Hepatocyte (in vitro differentiated cells): ENCODE data around the gene COX7A2. TPM values are rescaled to one million over a fixed set of nuclear protein-coding genes. Genes with fewer than 3 reads are reported as not detected.

Experiments
- DNase-seq: peaks from one replicate; pipeline ENCODE4 v3.0.0-alpha.2; 2016; ENCODE audit warnings: low spot score
- H2AFZ ChIP-seq: fragments of 200-600 bp; sonication (generic); 2 replicates; pipeline ENCODE4 v1.6.0; 2016; ENCODE audit warnings: antibody characterized with exemption, mild to moderate bottlenecking
- H3K27ac ChIP-seq: fragments of 200-600 bp; sonication (generic); 2 replicates; pipeline ENCODE4 v1.5.1; 2016; ENCODE audit warnings: mild to moderate bottlenecking
- H3K27me3 ChIP-seq: fragments of 200-600 bp; sonication (generic); 2 replicates; pipeline ENCODE4 v1.6.1; 2016
- H3K36me3 ChIP-seq: fragments of 200-600 bp; sonication (generic); replicated peaks from 2 replicates; pipeline ENCODE4 v1.5.1; 2016; ENCODE audit warnings: low read depth; ENCODE audit not compliant: insufficient read depth
- H3K4me1 ChIP-seq: fragments of 200-600 bp; sonication (generic); 2 replicates; pipeline ENCODE4 v1.5.1; 2016; ENCODE audit warnings: mild to moderate bottlenecking, moderate library complexity; ENCODE audit not compliant: insufficient read depth
- H3K4me2 ChIP-seq: fragments of 200-600 bp; sonication (generic); 2 replicates; pipeline ENCODE4 v1.6.0; 2016
- H3K4me3 ChIP-seq: fragments of 200-600 bp; sonication (generic); 2 replicates; pipeline ENCODE4 v1.5.1; 2016; ENCODE audit warnings: mild to moderate bottlenecking
- H3K79me2 ChIP-seq: fragments of 200-600 bp; sonication (generic); 2 replicates; pipeline ENCODE4 v1.6.0; 2017; ENCODE audit warnings: mild to moderate bottlenecking
- H3K9me2 ChIP-seq: fragments of 200-600 bp; sonication (generic); replicated peaks from 2 replicates; pipeline ENCODE4 v1.6.0; 2017; ENCODE audit warnings: mild to moderate bottlenecking; ENCODE audit not compliant: insufficient read depth
- H3K9me3 ChIP-seq: fragments of 200-600 bp; sonication (generic); 2 replicates; pipeline ENCODE4 v1.5.1; 2016; ENCODE audit warnings: low read depth, mild to moderate bottlenecking
- H4K20me1 ChIP-seq: fragments of 200-600 bp; sonication (generic); 2 replicates; pipeline ENCODE4 v1.6.0; 2016; ENCODE audit warnings: mild to moderate bottlenecking; ENCODE audit not compliant: insufficient read depth, poor library complexity, severe bottlenecking
- EZH2 ChIP-seq: fragments of 200-600 bp; sonication (generic); IDR thresholded peaks from 2 replicates; pipeline ENCODE4 v1.6.1; 2016; ENCODE audit warnings: antibody characterized with exemption, mild to moderate bottlenecking, borderline replicate concordance
- EZH2phosphoT487 ChIP-seq: fragments of 200-600 bp; sonication (generic); IDR thresholded peaks from one replicate; pipeline ENCODE4 v1.6.1; 2018; ENCODE audit warnings: antibody characterized with exemption, mild to moderate bottlenecking, low read depth, moderate library complexity; ENCODE audit not compliant: unreplicated experiment, severe bottlenecking
- WGBS: methylation state at CpG from one replicate; pipeline ENCODE4 v1.1.6; 2016; ENCODE audit warnings: low lambda C conversion rate; ENCODE audit errors: missing lambda C conversion rate; 5-methylcytosine and 5-hydroxymethylcytosine counted together
- polyA plus RNA-seq: library from polyadenylated mRNA; unstranded; fragments of >200 nt; fragmentation: Nextera tagmentation; extraction: Ambion mirVana; gene quantifications from 2 replicates; pipeline ENCODE4 v1.2.1, GENCODE V29; 2016
- total RNA-seq: library from RNA; depleted of rRNA; stranded (reverse); fragments of >200 nt; gene quantifications from 2 replicates; pipeline ENCODE4 v1.2.3, GENCODE V29; 2014
- TF ChIP-seq, protein P1 (sequence below): fragments of 200-600 bp; sonication (generic); IDR thresholded peaks from 2 replicates; pipeline ENCODE4 v1.5.1; 2016; ENCODE audit warnings: antibody characterized with exemption, mild to moderate bottlenecking; ENCODE audit not compliant: poor library complexity

Gene COX7A2
- total and polyA plus RNA-seq, 2 experiments from 2014 or later = 167 to 703 TPM

DNA sequence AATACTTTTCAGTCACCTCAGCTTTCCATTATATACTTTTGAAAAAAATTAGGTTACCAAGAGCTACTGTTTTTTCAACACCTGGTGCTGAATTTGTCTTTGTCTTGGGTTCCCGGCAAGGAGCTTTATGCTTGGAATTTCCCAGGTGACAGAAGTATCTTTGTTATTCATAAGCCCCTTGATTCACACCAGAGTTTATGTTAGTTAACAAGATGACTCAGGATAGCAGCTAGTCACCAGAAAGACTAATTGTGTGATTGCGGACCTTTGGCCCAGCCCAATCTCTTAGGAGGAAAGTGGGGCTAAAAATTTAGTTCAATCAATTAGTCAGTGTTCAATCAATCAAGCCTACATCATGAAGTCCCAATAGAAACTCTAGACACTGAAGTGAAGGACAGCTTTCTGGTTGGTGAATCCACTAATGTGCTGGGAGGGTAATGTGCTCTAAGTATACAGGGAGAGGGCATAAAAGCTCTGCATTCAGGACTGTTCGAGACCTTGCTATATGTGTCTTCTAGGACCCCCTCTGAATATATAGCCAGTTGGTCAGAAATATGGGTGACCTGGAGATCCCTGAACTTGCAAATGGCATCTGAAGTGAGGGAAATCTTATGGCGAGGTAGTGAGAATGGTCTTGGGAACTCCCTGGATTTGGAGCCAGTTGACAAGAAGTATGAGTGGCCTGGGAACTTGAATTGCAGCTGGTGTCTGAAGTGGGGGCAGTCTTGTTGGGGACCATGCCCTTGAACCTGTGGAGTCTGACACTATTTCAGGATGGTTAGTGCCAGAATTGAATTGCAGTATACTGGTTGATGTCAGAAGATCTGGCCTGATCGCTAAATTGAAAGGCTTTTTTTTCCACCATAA, 24.8 kb upstream of the COX7A2 start:
- Histone ChIP-seq H3K4me1 (peaks cover 14% of the 10 kb centered on the region), H4K20me1 (peaks cover 14% of the 10 kb centered on the region), H3K4me3 (no peak overlapping the region), H3K9me2 (no peaks in the 10 kb centered on the region), H3K9me3 (no peaks in the 10 kb centered on the region), H3K79me2 (peaks cover 93% of the 10 kb centered on the region), H3K36me3 (no peaks in the 10 kb centered on the region), H3K4me2 (peak overlapping the region; percentile 12), H3K27ac (peak overlapping the region; percentile 17), H3K27me3 (no peaks in the 10 kb centered on the region), H2AFZ (no peak overlapping the region)
- DNase-seq = no peak
- WGBS = 79% methylated on average over 5 of the region's 5 CpGs
- TF ChIP-seq, protein P1, sequence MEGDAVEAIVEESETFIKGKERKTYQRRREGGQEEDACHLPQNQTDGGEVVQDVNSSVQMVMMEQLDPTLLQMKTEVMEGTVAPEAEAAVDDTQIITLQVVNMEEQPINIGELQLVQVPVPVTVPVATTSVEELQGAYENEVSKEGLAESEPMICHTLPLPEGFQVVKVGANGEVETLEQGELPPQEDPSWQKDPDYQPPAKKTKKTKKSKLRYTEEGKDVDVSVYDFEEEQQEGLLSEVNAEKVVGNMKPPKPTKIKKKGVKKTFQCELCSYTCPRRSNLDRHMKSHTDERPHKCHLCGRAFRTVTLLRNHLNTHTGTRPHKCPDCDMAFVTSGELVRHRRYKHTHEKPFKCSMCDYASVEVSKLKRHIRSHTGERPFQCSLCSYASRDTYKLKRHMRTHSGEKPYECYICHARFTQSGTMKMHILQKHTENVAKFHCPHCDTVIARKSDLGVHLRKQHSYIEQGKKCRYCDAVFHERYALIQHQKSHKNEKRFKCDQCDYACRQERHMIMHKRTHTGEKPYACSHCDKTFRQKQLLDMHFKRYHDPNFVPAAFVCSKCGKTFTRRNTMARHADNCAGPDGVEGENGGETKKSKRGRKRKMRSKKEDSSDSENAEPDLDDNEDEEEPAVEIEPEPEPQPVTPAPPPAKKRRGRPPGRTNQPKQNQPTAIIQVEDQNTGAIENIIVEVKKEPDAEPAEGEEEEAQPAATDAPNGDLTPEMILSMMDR = no peak
- TF ChIP-seq EZH2phosphoT487 = no peak
- no peak for TF ChIP-seq EZH2

DNA sequence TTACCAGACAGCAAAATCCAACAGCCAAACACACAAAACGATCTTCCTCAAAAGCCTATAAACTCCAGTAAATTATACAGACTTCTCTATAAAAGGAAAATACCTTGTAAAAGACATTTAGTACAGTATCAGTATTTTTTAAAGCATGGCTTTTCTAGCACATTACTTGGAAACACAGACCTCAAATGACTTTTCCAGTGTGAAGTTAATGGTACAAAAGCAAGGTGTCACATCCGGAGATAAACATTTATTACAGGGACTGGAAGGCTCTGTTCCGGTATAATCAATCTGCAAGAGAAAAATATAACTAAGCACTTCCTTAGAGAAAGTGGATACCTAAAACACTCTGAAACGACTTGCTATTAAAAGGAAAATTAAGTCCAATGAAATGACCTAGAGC, 23.9 kb upstream of the COX7A2 start:
- H3K27ac ChIP-seq = peak overlapping the region; percentile 7
- peaks cover 14% of the 10 kb centered on the region for H4K20me1 ChIP-seq
- TF ChIP-seq EZH2 (no peak), EZH2phosphoT487 (no peak)
- TF ChIP-seq, protein P1 = no peak
- H3K9me3 ChIP-seq = no peaks in the 10 kb centered on the region
- no peaks in the 10 kb centered on the region for H3K36me3 ChIP-seq
- DNase-seq = no peak
- no peaks in the 10 kb centered on the region for H3K9me2 ChIP-seq
- H3K4me1 ChIP-seq = peaks cover 14% of the 10 kb centered on the region
- H3K4me3 ChIP-seq = no peak overlapping the region
- WGBS = 39% methylated on average over 4 of the region's 4 CpGs
- H3K4me2 ChIP-seq = peak overlapping the region; percentile 12
- H2AFZ ChIP-seq = no peak overlapping the region
- H3K79me2 ChIP-seq = peaks cover 85% of the 10 kb centered on the region
- H3K27me3 ChIP-seq = no peaks in the 10 kb centered on the region

- Histone ChIP-seq H3K4me3 (no peak overlapping the region), H3K9me2 (no peaks in the 10 kb centered on the region), H3K36me3 (no peaks in the 10 kb centered on the region), H3K79me2 (peaks cover 82% of the 10 kb centered on the region), H3K9me3 (no peaks in the 10 kb centered on the region), H3K4me1 (peaks cover 14% of the 10 kb centered on the region), H2AFZ (no peak overlapping the region), H4K20me1 (peaks cover 14% of the 10 kb centered on the region), H3K4me2 (no peak overlapping the region), H3K27ac (no peak overlapping the region), H3K27me3 (no peaks in the 10 kb centered on the region)
- DNase-seq = peak; percentile 60
- TF ChIP-seq, protein P1 = peak; percentile 88
- TF ChIP-seq EZH2phosphoT487 = no peak
- WGBS = 54% methylated on average over 2 of the region's 2 CpGs
Measured at GRCh38 chr6:75266716-75267291, 23.2 kb upstream of the COX7A2 start.
